ENCODE measurements around the gene EFHC1.
A peak's percentile ranks its signal among the peaks of the same experiment; 100 is the strongest.

EFHC1 gene

DNA sequence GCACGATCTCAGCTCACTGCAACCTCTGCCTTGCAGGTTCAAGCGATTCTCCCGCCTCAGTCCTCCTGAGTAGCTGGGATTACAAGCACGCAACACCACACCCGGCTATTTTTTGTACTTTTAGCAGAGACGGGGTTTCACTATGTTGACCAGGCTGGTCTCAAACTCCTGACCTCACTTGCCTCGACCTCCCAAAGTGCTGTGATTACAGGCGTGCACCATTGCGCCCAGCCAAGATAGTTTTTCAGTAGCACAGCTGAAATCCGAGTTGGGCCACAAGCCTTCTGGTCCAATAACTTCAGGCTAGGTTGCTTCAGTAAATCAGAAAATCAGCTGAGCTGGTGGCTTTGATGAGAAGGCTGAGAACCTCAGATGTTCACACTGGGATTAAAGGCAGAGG, 91.0 kb downstream of the EFHC1 start:
- H3K36me3 ChIP-seq (ENCODE audit: low read depth), result peaks cover 62% of the 10 kb centered on the region
- DNase-seq (ENCODE audit: low spot score), result no peak
- no peak for TF ChIP-seq CTCF (IDR thresholded peaks at IDR 0.05; ENCODE audit: poor library complexity, severe bottlenecking)
- no peak for ATAC-seq (ENCODE audit: low read depth)
- no peak overlapping the region for H3K4me3 ChIP-seq (ENCODE audit: severe bottlenecking)
- peak overlapping the region; percentile 96 for H3K27ac ChIP-seq (ENCODE audit: poor library complexity, severe bottlenecking)
- peaks cover 50% of the 10 kb centered on the region for H3K4me1 ChIP-seq (ENCODE audit: insufficient read depth, poor library complexity, severe bottlenecking)
- no peaks in the 10 kb centered on the region for H3K9me3 ChIP-seq (ENCODE audit: severe bottlenecking)
- no peaks in the 10 kb centered on the region for H3K27me3 ChIP-seq (ENCODE audit: insufficient read depth, poor library complexity, severe bottlenecking)

DNA sequence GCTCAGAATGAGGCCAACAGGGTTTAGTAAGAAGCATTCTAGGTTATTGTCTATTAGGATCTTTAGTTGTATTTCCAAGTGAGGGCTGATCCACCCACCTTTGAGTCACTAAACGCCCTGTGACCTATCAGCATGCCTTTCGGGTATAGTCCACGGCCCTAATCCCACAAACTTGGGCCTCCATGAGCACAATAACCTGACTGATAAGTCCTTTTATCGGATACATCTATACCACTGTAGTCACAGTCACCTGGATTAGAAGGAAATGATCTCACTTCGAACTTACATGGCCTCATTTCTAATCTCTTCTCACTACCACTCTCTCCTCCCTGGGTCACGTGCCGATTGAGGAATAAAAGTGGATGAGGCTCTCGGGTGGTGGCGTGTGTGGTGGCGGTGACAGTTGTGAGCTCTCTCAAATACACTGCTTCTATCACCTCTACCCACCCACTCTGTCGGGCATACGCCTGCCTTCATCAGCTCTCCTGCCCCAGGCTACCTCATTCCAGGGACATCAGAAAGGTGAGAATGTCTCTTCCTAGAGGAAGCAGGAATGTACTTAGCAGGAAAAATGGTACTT, 91.5 kb downstream of the EFHC1 start:
- no peak overlapping the region for H3K4me3 ChIP-seq (ENCODE audit: severe bottlenecking)
- peaks cover 52% of the 10 kb centered on the region for H3K4me1 ChIP-seq (ENCODE audit: insufficient read depth, poor library complexity, severe bottlenecking)
- H3K27me3 ChIP-seq (ENCODE audit: insufficient read depth, poor library complexity, severe bottlenecking), result no peaks in the 10 kb centered on the region
- no peak for TF ChIP-seq CTCF (IDR thresholded peaks at IDR 0.05; ENCODE audit: poor library complexity, severe bottlenecking)
- no peak for ATAC-seq (ENCODE audit: low read depth)
- no peaks in the 10 kb centered on the region for H3K9me3 ChIP-seq (ENCODE audit: severe bottlenecking)
- H3K27ac ChIP-seq (ENCODE audit: poor library complexity, severe bottlenecking), result peak overlapping the region; percentile 96
- no peak for DNase-seq (ENCODE audit: low spot score)
- H3K36me3 ChIP-seq (ENCODE audit: low read depth), result peaks cover 65% of the 10 kb centered on the region

GRCh38 chr6:52512199-52512598, 92.1 kb downstream of the EFHC1 start:
- peaks cover 63% of the 10 kb centered on the region for H3K36me3 ChIP-seq (ENCODE audit: low read depth)

DNA sequence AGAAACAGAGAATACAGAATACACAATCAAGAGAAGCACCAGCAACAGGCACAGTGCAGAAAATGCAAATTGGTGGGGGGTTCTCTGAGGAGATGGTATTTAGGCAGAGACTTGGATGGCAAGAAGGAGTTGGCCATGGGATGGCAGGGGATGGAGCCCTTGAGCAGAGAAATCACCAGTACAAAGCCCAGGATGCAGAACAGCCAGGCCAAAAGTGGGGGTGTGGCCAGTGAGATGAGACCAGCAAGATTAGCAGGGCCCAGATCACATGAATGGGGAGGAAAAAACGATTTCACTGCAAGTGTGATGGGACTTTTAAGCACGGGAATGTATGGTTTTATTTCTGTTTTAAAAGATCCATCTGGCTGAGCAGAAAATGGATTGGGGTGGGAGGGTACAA, 93.3 kb downstream of the EFHC1 start:
- Histone ChIP-seq H3K4me3 (ENCODE audit: severe bottlenecking) (no peak overlapping the region), H3K36me3 (ENCODE audit: low read depth) (peaks cover 50% of the 10 kb centered on the region), H3K9me3 (ENCODE audit: severe bottlenecking) (no peaks in the 10 kb centered on the region), H3K27ac (ENCODE audit: poor library complexity, severe bottlenecking) (peak overlapping the region; percentile 96), H3K4me1 (ENCODE audit: insufficient read depth, poor library complexity, severe bottlenecking) (peaks cover 61% of the 10 kb centered on the region), H3K27me3 (ENCODE audit: insufficient read depth, poor library complexity, severe bottlenecking) (no peaks in the 10 kb centered on the region)
- DNase-seq (ENCODE audit: low spot score), result no peak
- no peak for ATAC-seq (ENCODE audit: low read depth)
- TF ChIP-seq CTCF (IDR thresholded peaks at IDR 0.05; ENCODE audit: poor library complexity, severe bottlenecking), result no peak

More at GRCh38 chr6:52512199-52512598, 92.1 kb downstream of the EFHC1 start:
- Histone ChIP-seq H3K27me3 (ENCODE audit: insufficient read depth, poor library complexity, severe bottlenecking) (no peaks in the 10 kb centered on the region), H3K9me3 (ENCODE audit: severe bottlenecking) (no peaks in the 10 kb centered on the region), H3K27ac (ENCODE audit: poor library complexity, severe bottlenecking) (peak overlapping the region; percentile 96), H3K4me3 (ENCODE audit: severe bottlenecking) (no peak overlapping the region), H3K4me1 (ENCODE audit: insufficient read depth, poor library complexity, severe bottlenecking) (peaks cover 57% of the 10 kb centered on the region)
- no peak for TF ChIP-seq CTCF (IDR thresholded peaks at IDR 0.05; ENCODE audit: poor library complexity, severe bottlenecking)
- no peak for DNase-seq (ENCODE audit: low spot score)
- peak; percentile 78 for ATAC-seq (ENCODE audit: low read depth)

DNA sequence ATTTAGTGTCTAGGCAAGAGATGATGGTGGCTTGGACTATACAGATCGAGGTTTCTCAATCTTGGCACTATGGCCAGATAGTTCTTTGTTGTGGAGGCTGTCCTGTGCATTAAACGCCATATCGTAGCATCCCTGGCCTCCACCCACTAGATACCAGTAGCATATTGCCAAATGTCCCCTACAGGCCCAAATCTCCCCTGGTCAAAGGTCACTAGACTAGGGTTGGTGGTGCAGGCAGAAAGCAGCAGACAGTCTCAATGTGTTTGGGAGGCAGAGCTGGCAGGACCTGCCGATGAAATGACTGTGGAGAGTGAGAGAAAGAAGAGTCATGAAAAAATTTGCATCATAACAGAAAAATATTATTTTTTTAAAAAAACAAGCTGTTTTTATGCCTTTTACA, 93.8 kb downstream of the EFHC1 start:
- peaks cover 64% of the 10 kb centered on the region for H3K4me1 ChIP-seq (ENCODE audit: insufficient read depth, poor library complexity, severe bottlenecking)
- H3K36me3 ChIP-seq (ENCODE audit: low read depth), result peaks cover 46% of the 10 kb centered on the region
- ATAC-seq (ENCODE audit: low read depth) (no peak), DNase-seq (ENCODE audit: low spot score) (no peak)
- no peak for TF ChIP-seq CTCF (IDR thresholded peaks at IDR 0.05; ENCODE audit: poor library complexity, severe bottlenecking)
- H3K4me3 ChIP-seq (ENCODE audit: severe bottlenecking), result no peak overlapping the region
- H3K27me3 ChIP-seq (ENCODE audit: insufficient read depth, poor library complexity, severe bottlenecking), result no peaks in the 10 kb centered on the region
- peak overlapping the region; percentile 96 for H3K27ac ChIP-seq (ENCODE audit: poor library complexity, severe bottlenecking)
- no peaks in the 10 kb centered on the region for H3K9me3 ChIP-seq (ENCODE audit: severe bottlenecking)

All from RWPE2 (cell line).